C4-2B (cell line): ENCODE results near the gene ITPR1.

Source experiments
- CTCF ChIP-seq: fragments of 450-650 bp; conservative IDR thresholded peaks from 2 replicates; pipeline ENCODE4 v1.5.1; 2017; ENCODE audit warnings: mild to moderate bottlenecking
- ZFX ChIP-seq: fragments of 450-650 bp; IDR thresholded peaks from 2 replicates; pipeline ENCODE4 v1.6.1; 2017

GRCh38 chr3:4467522-4467867, 25.7 kb upstream of the ITPR1 start:
- TF ChIP-seq CTCF (no peak), ZFX (no peak)
